Ishikawa (cell line): ENCODE data around the gene RASA1.

Source experiments
- CEBPB ChIP-seq: IDR thresholded peaks from 2 replicates; pipeline ENCODE4 v1.6.1; 2012
- CREB1 ChIP-seq: IDR thresholded peaks from 2 replicates; pipeline ENCODE4 v1.6.1; 2012; ENCODE audit warnings: low read depth
- EGR1 ChIP-seq: IDR thresholded peaks from 2 replicates; pipeline ENCODE4 v1.6.1; 2012
- EP300 ChIP-seq: IDR thresholded peaks from 2 replicates; pipeline ENCODE4 v1.6.1; 2012; ENCODE audit warnings: borderline replicate concordance
- FOXM1 ChIP-seq: IDR thresholded peaks from 2 replicates; pipeline ENCODE4 v1.6.1; 2012; ENCODE audit warnings: low read depth, borderline replicate concordance
- MAX ChIP-seq: IDR thresholded peaks from 2 replicates; pipeline ENCODE4 v1.6.1; 2012
- NFIC ChIP-seq: IDR thresholded peaks from 2 replicates; pipeline ENCODE4 v1.6.1; 2012
- RAD21 ChIP-seq: IDR thresholded peaks from 2 replicates; pipeline ENCODE4 v1.6.1; 2012; ENCODE audit warnings: low read depth
- REST ChIP-seq: IDR thresholded peaks from 2 replicates; pipeline ENCODE4 v1.6.1; 2012; ENCODE audit warnings: low read depth, mild to moderate bottlenecking
- TAF1 ChIP-seq: IDR thresholded peaks from 2 replicates; pipeline ENCODE4 v1.6.1; 2012; ENCODE audit warnings: low read depth, mild to moderate bottlenecking
- TCF12 ChIP-seq: IDR thresholded peaks from 2 replicates; pipeline ENCODE4 v1.6.1; 2012; ENCODE audit warnings: low read depth
- TEAD4 ChIP-seq: IDR thresholded peaks from 2 replicates; pipeline ENCODE4 v1.6.1; 2012
- USF1 ChIP-seq: IDR thresholded peaks from 2 replicates; pipeline ENCODE4 v1.6.1; 2012
- YY1 ChIP-seq: IDR thresholded peaks from 2 replicates; pipeline ENCODE4 v1.6.1; 2012; ENCODE audit warnings: low read depth
- ZBTB7A ChIP-seq: IDR thresholded peaks from 2 replicates; pipeline ENCODE4 v1.6.1; 2012; ENCODE audit warnings: low read depth

The RASA1 gene

GRCh38 chr5:87430863-87431457, 163.3 kb downstream of the RASA1 start:
- TF ChIP-seq NFIC (no peak), TAF1 (no peak), EP300 (no peak), USF1 (no peak), YY1 (no peak), MAX (no peak), CEBPB (no peak), REST (no peak), RAD21 (no peak), ZBTB7A (no peak), TCF12 (no peak), EGR1 (no peak), CREB1 (no peak)

- TF ChIP-seq ZBTB7A (no peak), MAX (no peak), CEBPB (no peak), REST (no peak), EGR1 (no peak)
Observed at GRCh38 chr5:87432460-87432859, 164.8 kb downstream of the RASA1 start.

- no peak for TF ChIP-seq FOXM1
- TF ChIP-seq CEBPB, result no peak
- TF ChIP-seq RAD21, result no peak
- no peak for TF ChIP-seq TEAD4
- TF ChIP-seq EGR1, result no peak
- TF ChIP-seq TAF1, result no peak
- TF ChIP-seq NFIC, result no peak
Observed at GRCh38 chr5:87433945-87434344, 166.3 kb downstream of the RASA1 start.

GRCh38 chr5:87434461-87434860, 166.8 kb downstream of the RASA1 start:
- TF ChIP-seq TEAD4 (no peak), ZBTB7A (no peak), TCF12 (no peak), FOXM1 (no peak), EGR1 (no peak), NFIC (no peak), TAF1 (no peak), CREB1 (no peak), CEBPB (no peak), EP300 (no peak)

- no peak for TF ChIP-seq CEBPB
- no peak for TF ChIP-seq CREB1
- TF ChIP-seq REST, result no peak
Observed at GRCh38 chr5:87435144-87435694, 167.5 kb downstream of the RASA1 start.

- TF ChIP-seq EP300, result no peak
- TF ChIP-seq YY1, result no peak
- no peak for TF ChIP-seq NFIC
- no peak for TF ChIP-seq TCF12
- TF ChIP-seq USF1, result no peak
Observed at GRCh38 chr5:87437724-87438123, 170.0 kb downstream of the RASA1 start.
